ENCODE measurements around the gene TSPAN12.

Gene TSPAN12

DNA sequence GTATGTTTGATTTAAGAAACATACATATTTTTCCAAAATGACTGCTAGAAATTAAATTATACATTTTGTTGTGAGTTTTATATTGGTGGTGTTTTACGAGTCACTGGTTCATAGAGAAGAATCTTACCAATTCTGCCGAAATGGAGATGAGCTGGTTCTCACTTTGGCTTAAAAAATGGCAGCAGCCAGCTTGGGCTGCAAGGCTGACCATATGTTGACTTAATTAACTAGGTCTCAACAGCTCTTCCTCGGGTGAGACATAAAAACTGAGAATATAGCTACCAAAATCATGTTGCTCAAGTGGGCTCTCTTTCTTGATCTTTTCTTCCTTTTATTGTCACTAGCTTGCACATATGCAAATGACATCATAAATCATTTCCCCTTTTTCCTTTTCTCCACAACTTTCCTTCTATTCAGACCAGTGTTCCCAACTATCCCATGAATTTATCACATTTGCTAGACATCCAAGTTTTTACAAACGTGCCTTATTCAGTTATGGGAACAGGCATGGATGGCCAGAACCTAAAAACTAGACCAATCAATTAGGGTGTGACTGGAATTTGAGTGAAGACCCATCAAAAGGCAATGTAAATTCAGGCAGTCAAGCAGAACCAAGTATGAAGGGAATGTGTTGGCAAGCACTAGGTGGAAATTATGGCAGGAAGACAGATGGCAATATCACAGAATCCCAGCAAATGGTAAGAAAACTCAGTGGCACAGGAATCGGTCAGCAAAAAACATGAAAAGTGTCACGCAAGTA lies 6.4 kb upstream of the TSPAN12 start:
- TF ChIP-seq, protein P1, sequence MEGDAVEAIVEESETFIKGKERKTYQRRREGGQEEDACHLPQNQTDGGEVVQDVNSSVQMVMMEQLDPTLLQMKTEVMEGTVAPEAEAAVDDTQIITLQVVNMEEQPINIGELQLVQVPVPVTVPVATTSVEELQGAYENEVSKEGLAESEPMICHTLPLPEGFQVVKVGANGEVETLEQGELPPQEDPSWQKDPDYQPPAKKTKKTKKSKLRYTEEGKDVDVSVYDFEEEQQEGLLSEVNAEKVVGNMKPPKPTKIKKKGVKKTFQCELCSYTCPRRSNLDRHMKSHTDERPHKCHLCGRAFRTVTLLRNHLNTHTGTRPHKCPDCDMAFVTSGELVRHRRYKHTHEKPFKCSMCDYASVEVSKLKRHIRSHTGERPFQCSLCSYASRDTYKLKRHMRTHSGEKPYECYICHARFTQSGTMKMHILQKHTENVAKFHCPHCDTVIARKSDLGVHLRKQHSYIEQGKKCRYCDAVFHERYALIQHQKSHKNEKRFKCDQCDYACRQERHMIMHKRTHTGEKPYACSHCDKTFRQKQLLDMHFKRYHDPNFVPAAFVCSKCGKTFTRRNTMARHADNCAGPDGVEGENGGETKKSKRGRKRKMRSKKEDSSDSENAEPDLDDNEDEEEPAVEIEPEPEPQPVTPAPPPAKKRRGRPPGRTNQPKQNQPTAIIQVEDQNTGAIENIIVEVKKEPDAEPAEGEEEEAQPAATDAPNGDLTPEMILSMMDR (IDR thresholded peaks at IDR 0.05; ENCODE audit: insufficient read depth, low read length) = no peak
- TF ChIP-seq REST (IDR thresholded peaks at IDR 0.05; ENCODE audit: insufficient replicate concordance, low read depth) = no peak
- TF ChIP-seq GABPA (IDR thresholded peaks at IDR 0.05; ENCODE audit: low read depth) = no peak
- no peak for TF ChIP-seq POLR2AphosphoS5 (IDR thresholded peaks at IDR 0.05; ENCODE audit: low read depth)
- TF ChIP-seq SPI1 (IDR thresholded peaks at IDR 0.05; ENCODE audit: borderline replicate concordance, low read depth) = no peak
- DNase-seq (ENCODE audit: low read depth in 1 of 2, low spot score in 1 of 2) = no peak
- H3K27me3 ChIP-seq (ENCODE audit: insufficient read depth, poor library complexity, severe bottlenecking) = peaks cover 7% of the 10 kb centered on the region

GRCh38 chr7:120862987-120863590 lies 5.1 kb upstream of the TSPAN12 start:
- no peak for DNase-seq (ENCODE audit: low read depth in 1 of 2, low spot score in 1 of 2)
- Histone ChIP-seq H3K27me3 (ENCODE audit: insufficient read depth, poor library complexity, severe bottlenecking) (peaks cover 18% of the 10 kb centered on the region), H3K4me3 (replicated peaks; ENCODE audit: insufficient read depth, low read length) (no peak overlapping the region), H3K27ac (replicated peaks) (no peak overlapping the region)
- no peak for TF ChIP-seq GABPA (IDR thresholded peaks at IDR 0.05; ENCODE audit: low read depth)
- TF ChIP-seq REST (IDR thresholded peaks at IDR 0.05; ENCODE audit: insufficient replicate concordance, low read depth) = no peak
- no peak for TF ChIP-seq SPI1 (IDR thresholded peaks at IDR 0.05; ENCODE audit: borderline replicate concordance, low read depth)
- no peak for TF ChIP-seq POLR2AphosphoS5 (IDR thresholded peaks at IDR 0.05; ENCODE audit: low read depth)

More for the DNA sequence above, 6.4 kb upstream of the TSPAN12 start:
- Histone ChIP-seq H3K4me3 (replicated peaks; ENCODE audit: insufficient read depth, low read length) (no peak overlapping the region), H3K27ac (replicated peaks) (no peak overlapping the region)

- H3K27ac ChIP-seq (replicated peaks) = no peak overlapping the region
- no peak overlapping the region for H3K4me3 ChIP-seq (replicated peaks; ENCODE audit: insufficient read depth, low read length)
- no peak for DNase-seq (ENCODE audit: low read depth in 1 of 2, low spot score in 1 of 2)
- TF ChIP-seq GABPA (IDR thresholded peaks at IDR 0.05; ENCODE audit: low read depth) = no peak
- no peak for TF ChIP-seq SPI1 (IDR thresholded peaks at IDR 0.05; ENCODE audit: borderline replicate concordance, low read depth)
- TF ChIP-seq REST (IDR thresholded peaks at IDR 0.05; ENCODE audit: insufficient replicate concordance, low read depth) = no peak
- TF ChIP-seq POLR2AphosphoS5 (IDR thresholded peaks at IDR 0.05; ENCODE audit: low read depth) = no peak
- TF ChIP-seq, protein P1 (IDR thresholded peaks at IDR 0.05; ENCODE audit: insufficient read depth, low read length) = no peak
- H3K27me3 ChIP-seq (ENCODE audit: insufficient read depth, poor library complexity, severe bottlenecking) = peaks cover 35% of the 10 kb centered on the region
Observed at GRCh38 chr7:120860156-120860555, 2.2 kb upstream of the TSPAN12 start.

Measured in HL-60 (cell line).